ENCODE data around the gene FIGN. TPM values are rescaled to one million over a fixed set of nuclear protein-coding genes. Genes with fewer than 3 reads are reported as not detected.

FIGN gene
- total and polyA plus RNA-seq, 9 of the 15 experiments (the other 6 are each of a cell fraction or from before 2014, with no cell fraction given), result 0.02 TPM; not detected in 8

DNA sequence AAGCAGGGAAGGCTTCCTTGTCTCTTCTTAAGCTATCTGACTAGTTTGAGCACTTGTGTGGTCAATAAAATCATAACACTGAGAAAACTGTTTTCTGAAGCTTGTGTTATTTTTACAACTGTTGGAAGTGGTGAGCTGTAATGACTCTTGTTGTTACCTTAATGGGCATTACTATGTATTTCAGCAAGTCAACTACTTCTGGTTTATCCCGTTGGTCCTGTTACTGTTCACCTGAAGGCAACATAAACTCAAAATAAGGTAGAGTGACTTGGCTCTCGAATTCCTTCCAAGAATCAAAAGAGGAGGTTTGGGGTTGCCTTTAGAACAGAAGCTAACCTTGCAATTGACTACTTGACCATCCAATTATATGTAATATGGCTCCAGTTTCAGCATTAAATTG is 23.2 kb upstream of the FIGN start:
- in situ Hi-C loops (cut with MboI) (no loop called here), intact Hi-C loops (cut with micrococcal nuclease) (no loop called here)
- ATAC-seq, result no peak
- no peaks in the 10 kb centered on the region for H4K20me1 ChIP-seq (replicated peaks; ENCODE audit: control insufficient read depth, insufficient read depth, low read length)
- H3K9me1 ChIP-seq (ENCODE audit: control insufficient read depth, insufficient read depth, low read length), result no peaks in the 10 kb centered on the region
- no peak overlapping the region for H3K27ac ChIP-seq (ENCODE audit: extremely low read depth, low read depth, low read length)
- WGBS (ENCODE audit: insufficient coverage, low coverage, missing lambda C conversion rate), result 4% methylated on average over 2 of the region's 2 CpGs
- no peak for FAIRE-seq
- H3K9ac ChIP-seq (ENCODE audit: insufficient read depth in 1 of 2, low read depth in 2 of 2, low read length in 2 of 2), result no peak overlapping the region
- no peaks in the 10 kb centered on the region for H3K9me3 ChIP-seq (replicated peaks; ENCODE audit: control insufficient read depth, insufficient read depth, low read depth, low read length)
- BruUV-seq (replicated peaks), result no TSS peak
- TF ChIP-seq ZNF695 (CRISPR knock-in tag; IDR thresholded peaks at IDR 0.05) (no peak), MNT (conservative IDR thresholded peaks at IDR 0.05) (no peak), U2AF2 (optimal IDR thresholded peaks at IDR 0.05; ENCODE audit: low read depth, low read length) (no peak)
- TF ChIP-seq, protein P1, sequence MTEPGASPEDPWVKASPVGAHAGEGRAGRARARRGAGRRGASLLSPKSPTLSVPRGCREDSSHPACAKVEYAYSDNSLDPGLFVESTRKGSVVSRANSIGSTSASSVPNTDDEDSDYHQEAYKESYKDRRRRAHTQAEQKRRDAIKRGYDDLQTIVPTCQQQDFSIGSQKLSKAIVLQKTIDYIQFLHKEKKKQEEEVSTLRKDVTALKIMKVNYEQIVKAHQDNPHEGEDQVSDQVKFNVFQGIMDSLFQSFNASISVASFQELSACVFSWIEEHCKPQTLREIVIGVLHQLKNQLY (CRISPR knock-in tag; conservative IDR thresholded peaks at IDR 0.05), result no peak
- H3K4me3 ChIP-seq, result no peak overlapping the region
- no peak overlapping the region for H3K4me2 ChIP-seq (ENCODE audit: insufficient read depth, low read length)
- POLR2A ChIA-PET, result no interaction called here
- no peaks in the 10 kb centered on the region for H3K27me3 ChIP-seq (ENCODE audit: control insufficient read depth in 2 of 2, insufficient read depth in 2 of 2, low read length in 2 of 2)
- no peak overlapping the region for H2AFZ ChIP-seq (ENCODE audit: low read depth, low read length)
- no peak for DNase-seq (ENCODE audit: extremely low read depth in 1 of 4, low spot score in 3 of 4)
- H3K79me2 ChIP-seq (ENCODE audit: control insufficient read depth, insufficient read depth, low read length), result no peaks in the 10 kb centered on the region
- H3K4me1 ChIP-seq (replicated peaks in 1 of 2; ENCODE audit: control insufficient read depth in 2 of 2, insufficient read depth in 2 of 2, low read length in 2 of 2), result no peaks in the 10 kb centered on the region
- H3K36me3 ChIP-seq (ENCODE audit: control insufficient read depth, insufficient read depth, low read length), result no peaks in the 10 kb centered on the region
- CTCF ChIA-PET (ENCODE audit: low intra/inter-chr PET ratio), result no interaction called here

All from K562 (cell line).